ENCODE results near the gene ARHGAP10.

- TF ChIP-seq CTCF (IDR thresholded peaks at IDR 0.05; ENCODE audit: borderline replicate concordance, extremely low read depth, low read length, poor library complexity, severe bottlenecking) (no peak), EZH2 (IDR thresholded peaks at IDR 0.05; ENCODE audit: borderline replicate concordance, low read depth, low read length, severe bottlenecking) (no peak)
Measured at GRCh38 chr4:147834480-147834879, 102.6 kb downstream of the ARHGAP10 start.

All from DND-41 (cell line).